ENCODE results near the gene PDIA6.

Gene PDIA6

GRCh38 chr2:10740226-10740625 is 72.4 kb downstream of the PDIA6 start:
- TF ChIP-seq CTCF (IDR thresholded peaks at IDR 0.05), result no peak
- H3K27ac ChIP-seq, result no peak overlapping the region

GRCh38 chr2:10738192-10738591 is 74.4 kb downstream of the PDIA6 start:
- DNase-seq (ENCODE audit: low spot score), result no peak
- no peak overlapping the region for H3K4me3 ChIP-seq
- H3K27ac ChIP-seq, result no peak overlapping the region
- no peak for TF ChIP-seq CTCF (IDR thresholded peaks at IDR 0.05)

More at GRCh38 chr2:10740226-10740625, 72.4 kb downstream of the PDIA6 start:
- no peak overlapping the region for H3K4me3 ChIP-seq
- DNase-seq (ENCODE audit: low spot score), result no peak

GRCh38 chr2:10733980-10734379 is 78.6 kb downstream of the PDIA6 start:
- TF ChIP-seq CTCF (IDR thresholded peaks at IDR 0.05), result no peak
- no peak for DNase-seq (ENCODE audit: low spot score)
- H3K4me3 ChIP-seq, result no peak overlapping the region
- H3K27ac ChIP-seq, result no peak overlapping the region

- no peak for TF ChIP-seq CTCF (IDR thresholded peaks at IDR 0.05)
- no peak overlapping the region for H3K4me3 ChIP-seq
- H3K27ac ChIP-seq, result no peak overlapping the region
- DNase-seq (ENCODE audit: low spot score), result no peak
These were observed 79.0 kb downstream of the PDIA6 start for GRCh38 chr2:10733566-10733925.

Measured in coronary artery (tissue), 2 donors.